Hepatocyte (in vitro differentiated cells): ENCODE measurements around the gene ZFHX3.

Source experiments
- CTCF ChIP-seq: fragments of 200-600 bp; sonication (generic); IDR thresholded peaks from 2 replicates; pipeline ENCODE4 v1.5.1; 2016; ENCODE audit warnings: antibody characterized with exemption, mild to moderate bottlenecking; ENCODE audit not compliant: poor library complexity
- EZH2 ChIP-seq: fragments of 200-600 bp; sonication (generic); IDR thresholded peaks from 2 replicates; pipeline ENCODE4 v1.6.1; 2016; ENCODE audit warnings: antibody characterized with exemption, mild to moderate bottlenecking, borderline replicate concordance
- EZH2phosphoT487 ChIP-seq: fragments of 200-600 bp; sonication (generic); IDR thresholded peaks from one replicate; pipeline ENCODE4 v1.6.1; 2018; ENCODE audit warnings: antibody characterized with exemption, mild to moderate bottlenecking, low read depth, moderate library complexity; ENCODE audit not compliant: unreplicated experiment, severe bottlenecking

GRCh38 chr16:73037331-73037745 lies 10.6 kb downstream of the ZFHX3 start:
- TF ChIP-seq CTCF = no peak
- no peak for TF ChIP-seq EZH2phosphoT487
- TF ChIP-seq EZH2 = no peak
